ENCODE results near the gene HSD17B2.
"Not testable (repeated sequence)": the region's sequence is repeated elsewhere in the genome, so short reads cannot be mapped to it uniquely, and the experiment has no call there.

The HSD17B2 gene

DNA sequence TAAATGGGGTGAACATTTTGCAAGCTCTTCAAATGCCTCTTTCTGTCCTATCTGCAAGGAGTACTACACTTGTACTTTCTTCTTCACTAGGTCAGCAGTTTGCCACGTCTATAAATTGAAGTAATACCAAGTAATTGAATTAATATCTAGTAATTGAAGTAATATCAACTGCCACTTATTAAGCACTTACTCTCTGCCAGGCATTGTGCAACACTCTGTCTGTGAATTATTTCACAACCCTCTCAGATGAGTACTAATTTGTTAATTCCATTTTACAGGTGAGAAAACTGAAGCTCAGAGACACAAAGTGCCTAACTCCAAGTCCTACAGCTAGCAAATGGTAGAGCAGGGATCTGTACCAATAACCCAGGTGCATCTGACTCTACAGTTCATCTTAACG lies 27.9 kb upstream of the HSD17B2 start:
- Histone ChIP-seq H3K79me2 (ENCODE audit: low read length) (peaks cover 10% of the 10 kb centered on the region; the same call in 1 of the 2 replicates), H3K27ac (ENCODE audit: low read length) (no peak overlapping the region), H3K9me2 (replicated peaks; ENCODE audit: insufficient read depth, low read length) (no peaks in the 10 kb centered on the region), H3K9ac (ENCODE audit: low read length) (no peak overlapping the region), H4K20me1 (ENCODE audit: insufficient read depth, low read length) (no peaks in the 10 kb centered on the region), H3K36me3 (replicated peaks; ENCODE audit: insufficient read depth, low read length) (no peaks in the 10 kb centered on the region), H3K9me3 (replicated peaks; ENCODE audit: insufficient read depth, low read length) (no peaks in the 10 kb centered on the region), H3K4me2 (ENCODE audit: low read depth, low read length) (no peak overlapping the region), H2AFZ (ENCODE audit: low read length) (no peak overlapping the region), H3K4me1 (ENCODE audit: low read length) (peaks cover 5% of the 10 kb centered on the region; the same call in 1 of the 2 replicates), H3K27me3 (replicated peaks; ENCODE audit: insufficient read depth, low read length) (no peaks in the 10 kb centered on the region), H3K4me3 (ENCODE audit: low read length) (no peak overlapping the region), H3F3A (ENCODE audit: insufficient read depth, low read length) (peaks cover 3% of the 10 kb centered on the region; the same call in 1 of the 2 replicates)
- DNase-seq: no peak
- TF ChIP-seq EZH2phosphoT487 (IDR thresholded peaks at IDR 0.05; ENCODE audit: low read length) (no peak), EZH2 (optimal IDR thresholded peaks at IDR 0.05; ENCODE audit: low read depth, low read length) (no peak)
- TF ChIP-seq, protein P1, sequence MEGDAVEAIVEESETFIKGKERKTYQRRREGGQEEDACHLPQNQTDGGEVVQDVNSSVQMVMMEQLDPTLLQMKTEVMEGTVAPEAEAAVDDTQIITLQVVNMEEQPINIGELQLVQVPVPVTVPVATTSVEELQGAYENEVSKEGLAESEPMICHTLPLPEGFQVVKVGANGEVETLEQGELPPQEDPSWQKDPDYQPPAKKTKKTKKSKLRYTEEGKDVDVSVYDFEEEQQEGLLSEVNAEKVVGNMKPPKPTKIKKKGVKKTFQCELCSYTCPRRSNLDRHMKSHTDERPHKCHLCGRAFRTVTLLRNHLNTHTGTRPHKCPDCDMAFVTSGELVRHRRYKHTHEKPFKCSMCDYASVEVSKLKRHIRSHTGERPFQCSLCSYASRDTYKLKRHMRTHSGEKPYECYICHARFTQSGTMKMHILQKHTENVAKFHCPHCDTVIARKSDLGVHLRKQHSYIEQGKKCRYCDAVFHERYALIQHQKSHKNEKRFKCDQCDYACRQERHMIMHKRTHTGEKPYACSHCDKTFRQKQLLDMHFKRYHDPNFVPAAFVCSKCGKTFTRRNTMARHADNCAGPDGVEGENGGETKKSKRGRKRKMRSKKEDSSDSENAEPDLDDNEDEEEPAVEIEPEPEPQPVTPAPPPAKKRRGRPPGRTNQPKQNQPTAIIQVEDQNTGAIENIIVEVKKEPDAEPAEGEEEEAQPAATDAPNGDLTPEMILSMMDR (IDR thresholded peaks at IDR 0.05; ENCODE audit: low read length): no peak

DNA sequence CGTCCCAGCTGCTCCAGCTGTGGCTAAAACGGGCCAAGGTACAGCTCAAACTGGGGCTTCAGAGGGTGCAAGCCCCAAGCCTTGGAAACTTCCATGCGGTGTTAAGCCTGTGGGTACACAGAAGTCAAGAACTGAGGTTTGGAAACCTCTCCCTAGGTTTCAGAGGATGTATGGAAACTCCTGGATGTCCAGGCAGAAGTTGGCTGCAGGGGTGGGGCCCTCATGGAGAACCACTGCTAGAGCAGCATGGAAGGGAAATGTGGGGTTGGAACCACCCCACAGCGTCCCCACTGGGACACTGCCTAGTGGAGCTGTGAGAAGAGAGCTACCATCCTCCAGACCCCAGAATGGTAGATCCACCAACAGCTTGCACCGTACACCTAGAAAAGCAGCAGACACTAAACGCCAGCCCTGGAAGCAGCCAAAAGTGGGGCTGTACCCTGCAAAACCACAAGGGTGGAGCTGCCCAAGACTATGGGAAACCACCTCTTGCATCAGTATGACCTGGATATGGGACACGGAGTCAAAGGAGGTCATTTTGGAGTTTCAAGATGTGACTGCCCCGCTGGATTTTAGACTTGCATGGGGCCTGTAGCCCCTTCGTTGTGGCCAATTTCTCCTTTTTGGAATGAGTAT lies 26.0 kb upstream of the HSD17B2 start:
- Histone ChIP-seq H3K27ac (ENCODE audit: low read length) (no peak overlapping the region), H2AFZ (ENCODE audit: low read length) (no peak overlapping the region), H3K36me3 (replicated peaks; ENCODE audit: insufficient read depth, low read length) (no peaks in the 10 kb centered on the region), H3K4me2 (ENCODE audit: low read depth, low read length) (no peak overlapping the region), H3K9me2 (replicated peaks; ENCODE audit: insufficient read depth, low read length) (no peaks in the 10 kb centered on the region), H3K4me1 (ENCODE audit: low read length) (peaks cover 5% of the 10 kb centered on the region; the same call in 1 of the 2 replicates), H3K9me3 (replicated peaks; ENCODE audit: insufficient read depth, low read length) (no peaks in the 10 kb centered on the region), H3K27me3 (replicated peaks; ENCODE audit: insufficient read depth, low read length) (no peaks in the 10 kb centered on the region), H3K79me2 (ENCODE audit: low read length) (peaks cover 10% of the 10 kb centered on the region; the same call in 1 of the 2 replicates), H3K9ac (ENCODE audit: low read length) (no peak overlapping the region), H3K4me3 (ENCODE audit: low read length) (no peak overlapping the region), H4K20me1 (ENCODE audit: insufficient read depth, low read length) (no peaks in the 10 kb centered on the region), H3F3A (ENCODE audit: insufficient read depth, low read length) (peaks cover 3% of the 10 kb centered on the region; the same call in 1 of the 2 replicates)
- no peak for DNase-seq
- TF ChIP-seq, protein P1 (IDR thresholded peaks at IDR 0.05; ENCODE audit: low read length): no peak
- TF ChIP-seq EZH2 (optimal IDR thresholded peaks at IDR 0.05; ENCODE audit: low read depth, low read length) (no peak), EZH2phosphoT487 (IDR thresholded peaks at IDR 0.05; ENCODE audit: low read length) (no peak)

DNA sequence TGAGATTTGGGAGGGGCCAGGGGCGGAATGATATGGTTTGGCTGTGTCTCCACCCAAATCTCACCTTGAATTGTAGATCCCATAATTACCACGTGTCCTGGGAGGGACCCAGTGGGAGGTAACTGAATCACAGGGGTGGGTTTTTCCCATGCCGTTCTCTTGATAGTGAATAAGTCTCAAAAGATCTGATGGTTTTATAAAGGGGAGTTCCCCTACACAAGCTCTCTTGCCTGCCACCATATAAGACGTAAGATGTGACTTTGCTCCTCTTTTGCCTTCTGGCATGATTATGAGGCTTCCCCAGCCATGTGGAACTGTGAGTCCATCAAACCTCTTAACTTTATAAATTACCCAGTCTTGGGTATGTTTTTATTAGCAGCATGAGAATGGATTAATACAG lies 25.3 kb upstream of the HSD17B2 start:
- not testable (repeated sequence) for H3K27ac ChIP-seq (ENCODE audit: low read length); H3K4me1 ChIP-seq (ENCODE audit: low read length); H3K36me3 ChIP-seq (replicated peaks; ENCODE audit: insufficient read depth, low read length); H3K4me3 ChIP-seq (ENCODE audit: low read length); DNase-seq; H4K20me1 ChIP-seq (ENCODE audit: insufficient read depth, low read length); H3K4me2 ChIP-seq (ENCODE audit: low read depth, low read length); H3F3A ChIP-seq (ENCODE audit: insufficient read depth, low read length); H3K27me3 ChIP-seq (replicated peaks; ENCODE audit: insufficient read depth, low read length); H3K9me3 ChIP-seq (replicated peaks; ENCODE audit: insufficient read depth, low read length); H3K79me2 ChIP-seq (ENCODE audit: low read length); H2AFZ ChIP-seq (ENCODE audit: low read length); H3K9me2 ChIP-seq (replicated peaks; ENCODE audit: insufficient read depth, low read length); H3K9ac ChIP-seq (ENCODE audit: low read length)

DNA sequence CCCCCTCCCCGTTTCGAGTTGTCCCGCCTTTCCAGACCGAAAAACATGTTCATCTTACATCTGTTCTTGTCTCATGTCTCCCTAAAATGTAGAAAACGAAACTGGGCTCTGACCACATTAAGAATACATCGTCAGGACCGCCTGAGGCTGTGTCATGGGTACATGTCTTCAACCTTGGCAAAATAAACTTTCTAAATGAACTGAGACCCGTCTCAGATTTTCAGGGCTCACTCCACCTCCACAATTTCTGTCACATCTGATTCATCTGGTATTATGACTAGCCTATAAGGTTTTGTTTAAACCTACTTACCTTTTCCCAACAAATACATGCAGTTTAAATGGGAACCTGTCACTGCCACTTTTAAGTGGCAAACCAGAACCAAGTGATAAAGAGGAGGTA lies 24.4 kb upstream of the HSD17B2 start:
- peak overlapping the region; percentile 82 for H3K4me2 ChIP-seq (ENCODE audit: low read depth, low read length)
- no peaks in the 10 kb centered on the region for H4K20me1 ChIP-seq (ENCODE audit: insufficient read depth, low read length)
- H3F3A ChIP-seq (ENCODE audit: insufficient read depth, low read length): peaks cover 3% of the 10 kb centered on the region; the same call in 1 of the 2 replicates
- TF ChIP-seq EZH2 (optimal IDR thresholded peaks at IDR 0.05; ENCODE audit: low read depth, low read length) (no peak), EZH2phosphoT487 (IDR thresholded peaks at IDR 0.05; ENCODE audit: low read length) (no peak)
- TF ChIP-seq, protein P1 (IDR thresholded peaks at IDR 0.05; ENCODE audit: low read length): no peak
- no peaks in the 10 kb centered on the region for H3K9me3 ChIP-seq (replicated peaks; ENCODE audit: insufficient read depth, low read length)
- peaks cover 10% of the 10 kb centered on the region; the same call in 1 of the 2 replicates for H3K79me2 ChIP-seq (ENCODE audit: low read length)
- peak; percentile 14 for DNase-seq
- H3K9me2 ChIP-seq (replicated peaks; ENCODE audit: insufficient read depth, low read length): no peaks in the 10 kb centered on the region
- peak overlapping the region; percentile 76 for H3K4me3 ChIP-seq (ENCODE audit: low read length)
- H3K36me3 ChIP-seq (replicated peaks; ENCODE audit: insufficient read depth, low read length): no peaks in the 10 kb centered on the region
- peak overlapping the region; percentile 79 for H3K9ac ChIP-seq (ENCODE audit: low read length)
- H2AFZ ChIP-seq (ENCODE audit: low read length): peak overlapping the region; percentile 93
- peak overlapping the region; percentile 73; the same call in 1 of the 2 replicates for H3K27ac ChIP-seq (ENCODE audit: low read length)
- no peaks in the 10 kb centered on the region for H3K27me3 ChIP-seq (replicated peaks; ENCODE audit: insufficient read depth, low read length)
- H3K4me1 ChIP-seq (ENCODE audit: low read length): peaks cover 6% of the 10 kb centered on the region; the same call in 1 of the 2 replicates

Measured in MM.1S (cell line).